Natural killer cell treated with Interleukin-12 subunit alpha and Interleukin-12 subunit beta and Interleukin-15 and Interleukin-18, amount 100 ng/mL, for 72 hours (primary cell): ENCODE results near the gene SPDYC. TPM values are rescaled to one million over a fixed set of nuclear protein-coding genes. Genes with fewer than 3 reads are reported as not detected.

Source experiments
- ATAC-seq, 2 donors: fragments of 150-1000 bp; cut with Tn5 transposase in 1 of 2; sonication (Bioruptor Pico), chemical (Tn5 transposase) in 1 of 2; 2 replicates each; pipeline ENCODE4 v1.10.0; 2021
- DNase-seq: peaks from one replicate; pipeline ENCODE4 v3.0.0; 2022; ENCODE audit warnings: low spot score
- H3K27ac Mint-ChIP-seq, 2 donors: 1 replicate in 1 of 2; 2 replicates in 1 of 2; pipeline ENCODE4 v1.8.0; 2022; ENCODE audit warnings: mixed read lengths in 2 of 2, mild to moderate bottlenecking in 1 of 2, moderate library complexity in 1 of 2
- H3K27me3 Mint-ChIP-seq, 2 donors: 1 replicate in 1 of 2; 2 replicates in 1 of 2; pipeline ENCODE4 v1.8.0; 2022; ENCODE audit warnings: mixed read lengths in 2 of 2
- H3K36me3 Mint-ChIP-seq: one replicate; pipeline ENCODE4 v1.8.0; 2022; ENCODE audit warnings: mixed read lengths
- H3K4me1 Mint-ChIP-seq, 2 donors: 1 replicate in 1 of 2; 2 replicates in 1 of 2; pipeline ENCODE4 v1.8.0; 2022; ENCODE audit warnings: low read depth in 2 of 2, mixed read lengths in 2 of 2, mild to moderate bottlenecking in 1 of 2
- H3K4me3 Mint-ChIP-seq: one replicate; pipeline ENCODE4 v1.8.0; 2022; ENCODE audit warnings: mixed read lengths
- H3K9me3 Mint-ChIP-seq: 2 replicates; pipeline ENCODE4 v1.8.0; 2022; ENCODE audit warnings: mixed read lengths
- total RNA-seq, 2 donors: library from RNA; stranded (reverse); gene quantifications; one replicate each; pipeline ENCODE4 v1.2.3, GENCODE V29; 2022

The SPDYC gene
- total RNA-seq, 2 donors from 2014 or later, result not detected

GRCh38 chr11:65209711-65210360 is 39.8 kb downstream of the SPDYC start:
- Mint-ChIP-seq H3K4me1 (peaks cover 24 to 26% of the 10 kb centered on the region in 2 donors), H3K4me3 (no peak overlapping the region), H3K36me3 (peaks cover 6% of the 10 kb centered on the region), H3K27me3 (no peaks in the 10 kb centered on the region), H3K9me3 (no peaks in the 10 kb centered on the region), H3K27ac (no peak overlapping the region)
- ATAC-seq (no peak), DNase-seq (no peak)

- H3K36me3 Mint-ChIP-seq, result peaks cover 6% of the 10 kb centered on the region
- H3K27ac Mint-ChIP-seq, result no peak overlapping the region
- no peaks in the 10 kb centered on the region for H3K9me3 Mint-ChIP-seq
- DNase-seq (no peak), ATAC-seq (no peak)
- no peak overlapping the region for H3K4me3 Mint-ChIP-seq
- H3K4me1 Mint-ChIP-seq, result peaks cover 26 to 28% of the 10 kb centered on the region in 2 donors
- peaks cover 1 to 2% of the 10 kb centered on the region in 2 donors for H3K27me3 Mint-ChIP-seq
These were observed 40.3 kb downstream of the SPDYC start for GRCh38 chr11:65210361-65210731.

- no peak overlapping the region for H3K4me3 Mint-ChIP-seq
- peaks cover 6% of the 10 kb centered on the region for H3K36me3 Mint-ChIP-seq
- H3K4me1 Mint-ChIP-seq, result peaks cover 30 to 32% of the 10 kb centered on the region in 2 donors
- ATAC-seq, result no peak
- H3K9me3 Mint-ChIP-seq, result peaks cover 4% of the 10 kb centered on the region
- DNase-seq, result no peak
- H3K27me3 Mint-ChIP-seq, result peaks cover 5 to 6% of the 10 kb centered on the region in 2 donors
- no peak overlapping the region for H3K27ac Mint-ChIP-seq
These were observed 40.7 kb downstream of the SPDYC start for GRCh38 chr11:65210748-65211147.

DNA sequence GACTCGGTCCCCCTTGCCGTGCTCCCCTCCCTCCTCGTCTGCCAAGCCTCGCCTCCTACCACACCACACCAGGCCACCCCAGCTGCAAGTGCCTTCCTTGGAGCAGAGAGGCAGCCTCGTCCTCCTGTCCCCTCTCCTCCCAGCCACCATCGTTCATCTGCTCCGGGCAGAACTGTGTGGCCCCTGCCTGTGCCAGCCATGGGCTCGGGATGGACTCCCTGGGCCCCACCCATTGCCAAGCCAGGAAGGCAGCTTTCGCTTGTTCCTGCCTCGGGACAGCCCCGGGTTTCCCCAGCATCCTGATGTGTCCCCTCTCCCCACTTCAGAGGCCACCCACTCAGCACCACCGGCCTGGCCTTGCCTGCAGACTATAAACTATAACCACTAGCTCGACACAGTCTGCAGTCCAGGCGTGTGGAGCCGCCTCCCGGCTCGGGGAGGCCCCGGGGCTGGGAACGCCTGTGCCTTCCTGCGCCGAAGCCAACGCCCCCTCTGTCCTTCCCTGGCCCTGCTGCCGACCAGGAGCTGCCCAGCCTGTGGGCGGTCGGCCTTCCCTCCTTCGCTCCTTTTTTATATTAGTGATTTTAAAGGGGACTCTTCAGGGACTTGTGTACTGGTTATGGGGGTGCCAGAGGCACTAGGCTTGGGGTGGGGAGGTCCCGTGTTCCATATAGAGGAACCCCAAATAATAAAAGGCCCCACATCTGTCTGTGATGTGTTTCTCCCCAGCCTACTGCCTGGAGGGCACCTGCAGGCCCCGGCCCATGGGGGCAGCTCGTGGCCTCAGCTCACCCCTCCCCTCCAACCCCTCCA is 41.5 kb downstream of the SPDYC start:
- H3K27me3 Mint-ChIP-seq, result peaks cover 5 to 8% of the 10 kb centered on the region in 2 donors
- H3K9me3 Mint-ChIP-seq, result peaks cover 4% of the 10 kb centered on the region
- no peak overlapping the region for H3K4me3 Mint-ChIP-seq
- peaks cover 6% of the 10 kb centered on the region for H3K36me3 Mint-ChIP-seq
- no peak for ATAC-seq
- H3K4me1 Mint-ChIP-seq, result peaks cover 31 to 33% of the 10 kb centered on the region in 2 donors
- H3K27ac Mint-ChIP-seq, result no peak overlapping the region
- DNase-seq, result no peak

DNA sequence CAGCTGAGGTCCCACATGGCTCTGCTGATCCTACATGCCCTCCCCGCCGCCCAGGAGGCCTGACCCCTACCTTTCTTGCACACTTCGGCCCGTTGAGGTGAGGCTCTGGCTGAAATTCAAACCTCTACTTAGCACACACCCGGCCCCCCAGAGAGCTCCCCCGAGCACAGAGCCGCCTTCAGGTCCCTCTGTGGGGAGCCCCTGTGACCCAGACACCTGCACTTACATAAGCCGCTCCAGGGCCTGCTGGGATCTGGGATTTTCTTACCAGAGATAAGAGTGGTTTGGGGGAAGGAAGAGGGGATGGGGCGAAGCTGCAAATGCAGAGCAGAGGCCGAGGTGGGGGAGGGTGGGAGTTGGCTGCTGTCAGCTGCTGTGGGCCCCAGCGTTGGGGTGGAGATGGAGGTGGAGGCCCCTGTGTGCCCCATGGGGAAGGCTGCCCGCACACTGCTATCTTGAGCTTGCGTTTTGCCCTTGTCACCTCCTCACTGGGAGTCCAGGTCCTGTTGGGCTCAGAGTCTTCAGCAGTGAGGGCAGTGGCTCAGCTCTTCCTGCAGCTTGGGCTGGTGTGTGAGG is 42.3 kb downstream of the SPDYC start:
- peaks cover 4% of the 10 kb centered on the region for H3K9me3 Mint-ChIP-seq
- no peak for DNase-seq

GRCh38 chr11:65213322-65214211 is 43.5 kb downstream of the SPDYC start:
- Mint-ChIP-seq H3K4me1 (peaks cover 33% of the 10 kb centered on the region in 2 donors), H3K4me3 (peak overlapping the region; percentile 74), H3K36me3 (peaks cover 6% of the 10 kb centered on the region), H3K27me3 (peaks cover 5 to 8% of the 10 kb centered on the region in 2 donors), H3K9me3 (peaks cover 4% of the 10 kb centered on the region), H3K27ac (peak overlapping the region; percentile 5 to 43)
- peak; percentile 72 for DNase-seq
- ATAC-seq, result peak; percentile 79 to 80

More for the DNA sequence above, 42.3 kb downstream of the SPDYC start:
- H3K4me3 Mint-ChIP-seq, result no peak overlapping the region
- peaks cover 6% of the 10 kb centered on the region for H3K36me3 Mint-ChIP-seq
- no peak overlapping the region for H3K27ac Mint-ChIP-seq
- H3K4me1 Mint-ChIP-seq, result peaks cover 33% of the 10 kb centered on the region in 2 donors
- ATAC-seq, result no peak
- H3K27me3 Mint-ChIP-seq, result peaks cover 5 to 8% of the 10 kb centered on the region in 2 donors

DNA sequence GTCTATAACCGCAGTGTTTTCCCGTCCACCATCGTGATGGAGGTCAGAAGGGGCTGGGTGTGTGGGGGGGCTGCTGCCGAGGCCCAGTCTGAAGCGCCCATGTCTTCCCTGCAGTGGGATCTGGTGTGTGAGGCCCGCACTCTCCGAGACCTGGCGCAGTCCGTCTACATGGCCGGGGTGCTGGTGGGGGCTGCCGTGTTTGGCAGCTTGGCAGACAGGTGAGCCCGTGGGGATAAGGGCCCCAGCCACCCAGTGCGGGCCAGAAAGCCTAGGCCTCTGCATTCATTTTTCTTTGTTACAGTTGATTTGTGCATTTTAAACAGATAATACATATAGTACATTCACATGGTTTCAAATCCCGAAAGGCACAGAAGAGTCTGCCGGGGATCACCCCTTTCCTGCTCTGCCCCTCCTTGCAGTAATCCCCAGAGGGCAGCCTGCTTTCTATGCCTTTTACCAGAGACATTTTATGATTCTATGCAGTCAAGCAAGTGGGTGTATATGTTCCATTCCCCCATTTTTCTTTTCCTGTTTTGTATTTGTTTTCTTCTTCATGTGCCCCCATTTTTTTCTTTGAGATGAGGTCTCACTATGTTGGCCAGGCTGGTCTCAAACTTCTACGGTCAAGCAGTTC is 44.3 kb downstream of the SPDYC start:
- Mint-ChIP-seq H3K27me3 (peaks cover 7 to 12% of the 10 kb centered on the region in 2 donors), H3K4me1 (peaks cover 27% of the 10 kb centered on the region in 2 donors), H3K36me3 (no peaks in the 10 kb centered on the region), H3K9me3 (peaks cover 4% of the 10 kb centered on the region), H3K4me3 (peak overlapping the region; percentile 43), H3K27ac (no peak overlapping the region)
- DNase-seq (no peak), ATAC-seq (no peak)

GRCh38 chr11:65215441-65216076 is 45.5 kb downstream of the SPDYC start:
- peak overlapping the region; percentile 2 for H3K4me3 Mint-ChIP-seq
- ATAC-seq (no peak), DNase-seq (no peak)
- H3K27me3 Mint-ChIP-seq, result peaks cover 10 to 15% of the 10 kb centered on the region in 2 donors
- peak overlapping the region; percentile 7 to 57 for H3K27ac Mint-ChIP-seq
- no peaks in the 10 kb centered on the region for H3K36me3 Mint-ChIP-seq
- peaks cover 4% of the 10 kb centered on the region for H3K9me3 Mint-ChIP-seq
- peaks cover 27% of the 10 kb centered on the region in 2 donors for H3K4me1 Mint-ChIP-seq

DNA sequence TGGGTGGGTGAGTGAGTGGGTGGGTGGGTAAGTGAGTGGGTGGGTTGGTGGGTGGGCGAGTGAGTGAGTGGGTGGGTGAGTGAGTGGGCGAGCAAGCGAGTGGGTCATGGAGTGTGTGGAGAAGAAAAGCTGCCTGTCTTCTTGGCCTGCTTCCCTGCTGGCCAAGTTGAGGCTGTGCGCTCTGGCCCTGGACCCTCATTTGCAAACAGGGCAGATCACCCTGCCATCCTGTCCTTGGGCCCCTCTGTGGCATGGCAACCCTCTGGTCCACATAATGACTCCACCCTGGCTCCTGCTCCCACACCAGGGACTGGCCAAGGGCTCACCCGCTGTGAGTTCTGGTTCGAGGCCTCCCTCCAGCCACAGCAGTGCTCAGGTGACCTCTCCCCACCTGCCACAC is 46.8 kb downstream of the SPDYC start:
- no peaks in the 10 kb centered on the region for H3K36me3 Mint-ChIP-seq
- no peak overlapping the region for H3K27ac Mint-ChIP-seq
- DNase-seq, result no peak
- peaks cover 27% of the 10 kb centered on the region in 2 donors for H3K4me1 Mint-ChIP-seq
- H3K4me3 Mint-ChIP-seq, result no peak overlapping the region
- H3K9me3 Mint-ChIP-seq, result peaks cover 4% of the 10 kb centered on the region
- ATAC-seq, result no peak
- H3K27me3 Mint-ChIP-seq, result peaks cover 10 to 15% of the 10 kb centered on the region in 2 donors

DNA sequence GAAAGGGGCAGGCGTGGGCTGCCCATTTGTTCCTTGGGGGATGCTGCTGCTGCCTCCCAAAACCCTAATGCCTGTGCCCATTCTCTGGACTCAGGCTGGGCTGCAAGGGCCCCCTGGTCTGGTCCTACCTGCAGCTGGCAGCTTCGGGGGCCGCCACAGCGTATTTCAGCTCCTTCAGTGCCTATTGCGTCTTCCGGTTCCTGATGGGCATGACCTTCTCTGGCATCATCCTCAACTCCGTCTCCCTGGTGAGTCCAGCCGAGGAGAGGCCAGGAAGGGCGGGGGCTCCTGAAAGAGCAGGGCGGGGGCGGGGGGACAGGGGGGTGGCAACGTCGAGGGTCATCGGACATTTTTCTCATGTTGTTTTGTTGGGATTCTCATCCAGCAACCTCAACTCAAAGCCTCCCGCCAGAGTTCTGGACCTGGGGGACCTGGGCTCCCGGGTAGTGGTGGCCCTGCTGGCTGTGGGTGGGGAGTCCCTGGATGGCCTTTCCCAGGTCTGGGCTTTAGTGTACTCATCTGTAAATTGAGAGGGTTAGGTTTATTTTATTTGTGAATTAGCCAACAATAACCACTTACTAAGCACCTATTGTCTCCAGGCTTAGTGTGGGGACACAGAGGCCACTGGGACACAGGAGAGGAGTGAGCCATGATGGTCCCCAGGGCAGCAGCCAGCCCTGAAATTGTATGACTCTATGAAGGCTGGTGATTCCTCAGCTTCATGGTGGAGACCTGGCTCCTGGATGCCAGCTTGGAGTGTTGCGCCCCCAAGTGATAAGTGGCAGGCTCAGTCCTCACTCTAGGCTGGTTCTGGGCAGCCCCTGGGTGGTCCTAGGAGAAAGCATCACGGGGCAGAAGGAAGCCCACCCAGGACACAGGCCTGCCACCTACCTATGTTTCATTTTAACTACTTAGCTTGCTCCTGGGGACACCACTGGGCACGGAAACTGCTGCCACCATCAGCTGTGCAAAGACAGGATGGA is 47.7 kb downstream of the SPDYC start:
- no peak overlapping the region for H3K4me3 Mint-ChIP-seq

DNA sequence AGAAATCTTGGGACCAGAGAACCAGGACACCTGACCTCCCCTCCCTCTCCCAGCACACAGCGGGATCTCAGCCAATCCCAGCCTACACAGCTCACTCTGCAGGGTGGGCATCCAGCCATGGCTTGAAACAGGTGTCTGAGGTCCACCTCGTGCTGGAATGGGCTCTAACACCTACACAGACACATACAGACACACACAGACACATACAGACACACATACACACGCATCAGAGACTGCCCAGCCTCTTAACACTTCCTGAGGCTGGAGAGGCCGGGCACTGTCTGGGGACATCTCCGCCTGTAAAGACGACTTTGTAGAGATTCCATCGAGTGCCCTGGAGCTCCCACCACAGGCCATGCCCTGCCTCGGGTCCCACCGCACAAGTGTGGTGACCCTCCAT is 48.4 kb downstream of the SPDYC start:
- no peak overlapping the region for H3K4me3 Mint-ChIP-seq
- ATAC-seq (no peak), DNase-seq (no peak)
- H3K9me3 Mint-ChIP-seq, result peaks cover 4% of the 10 kb centered on the region
- H3K36me3 Mint-ChIP-seq, result no peaks in the 10 kb centered on the region
- peaks cover 19 to 21% of the 10 kb centered on the region in 2 donors for H3K4me1 Mint-ChIP-seq
- H3K27ac Mint-ChIP-seq, result no peak overlapping the region
- peaks cover 10 to 15% of the 10 kb centered on the region in 2 donors for H3K27me3 Mint-ChIP-seq

More for the DNA sequence above, 47.7 kb downstream of the SPDYC start:
- H3K36me3 Mint-ChIP-seq, result no peaks in the 10 kb centered on the region
- peaks cover 25 to 26% of the 10 kb centered on the region in 2 donors for H3K4me1 Mint-ChIP-seq
- no peak overlapping the region for H3K27ac Mint-ChIP-seq
- ATAC-seq, result no peak
- peaks cover 10 to 15% of the 10 kb centered on the region in 2 donors for H3K27me3 Mint-ChIP-seq
- DNase-seq, result no peak
- peaks cover 4% of the 10 kb centered on the region for H3K9me3 Mint-ChIP-seq

DNA sequence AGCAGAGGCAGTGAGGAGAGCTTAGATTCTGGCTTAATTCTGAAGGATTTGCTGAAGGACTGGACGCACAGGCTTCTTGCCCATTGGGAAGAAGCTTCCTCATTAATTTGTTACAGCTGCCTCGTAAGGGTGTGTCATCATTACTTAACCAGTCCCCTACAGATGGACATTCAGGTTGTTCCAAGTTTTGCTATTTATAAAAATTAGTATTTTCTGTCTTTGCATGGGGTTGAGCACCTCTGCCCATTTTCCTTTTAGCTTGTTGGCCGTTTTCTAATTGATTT is 49.8 kb downstream of the SPDYC start:
- H3K4me1 Mint-ChIP-seq, result peaks cover 11 to 12% of the 10 kb centered on the region in 2 donors
- H3K4me3 Mint-ChIP-seq, result no peak overlapping the region
- no peaks in the 10 kb centered on the region for H3K36me3 Mint-ChIP-seq
- H3K27ac Mint-ChIP-seq, result no peak overlapping the region
- H3K9me3 Mint-ChIP-seq, result peaks cover 4% of the 10 kb centered on the region
- H3K27me3 Mint-ChIP-seq, result peaks cover 13 to 15% of the 10 kb centered on the region in 2 donors
- ATAC-seq (no peak), DNase-seq (no peak)
